ENCODE data around the gene FKBP6.

- TF ChIP-seq CTCF (IDR thresholded peaks at IDR 0.05) (no peak), POLR2A (IDR thresholded peaks at IDR 0.05) (no peak)
Observed at GRCh38 chr7:73352784-73353183, 24.8 kb downstream of the FKBP6 start.
